Panc1 (cell line): ENCODE measurements around the gene RMND1. TPM values are rescaled to one million over a fixed set of nuclear protein-coding genes. Genes with fewer than 3 reads are reported as not detected.

Experiments used
- ATAC-seq: fragments of 200-7000 bp; cut with Tn5 transposase; 2 replicates; pipeline ENCODE4 v1.9.1; 2020; ENCODE audit warnings: mild to moderate bottlenecking, moderate library complexity
- BruUV-seq: library from RNA; stranded (reverse); fragments of 400-500 nt; replicated peaks from 2 replicates; lab custom pipeline; 2021; lab: Mats Ljungman, UMichigan
- CTCF ChIA-PET: fragments of 300-600 bp; sonication (Branson Sonifier 250); formaldehyde crosslinking; loops from one replicate; lab custom pipeline; 2022; ENCODE audit warnings: antibody characterized with exemption; lab: Charles Lee
- POLR2A ChIA-PET: fragments of 300-600 bp; sonication (Branson Sonifier 250); formaldehyde crosslinking; loops from one replicate; lab custom pipeline; 2022; ENCODE audit warnings: antibody characterized with exemption; lab: Charles Lee
- DNase-seq: peaks from one replicate; pipeline ENCODE4 v3.0.0-alpha.2; 2010; ENCODE audit warnings: low read depth, low spot score
- H3K27ac ChIP-seq: 2 replicates; pipeline ENCODE4 v1.5.1; 2011; ENCODE audit warnings: mild to moderate bottlenecking, low read length, inconsistent platforms
- H3K27me3 ChIP-seq: fragments of 200-500 bp; sonication (Bioruptor generic); 2 replicates; pipeline ENCODE4 v1.6.0; 2014; ENCODE audit warnings: low read length, inconsistent platforms; ENCODE audit not compliant: control insufficient read depth, insufficient read depth
- H3K36me3 ChIP-seq: fragments of 200-500 bp; sonication (Bioruptor generic); 2 replicates; pipeline ENCODE4 v1.5.1; 2014; ENCODE audit warnings: inconsistent platforms, mild to moderate bottlenecking, low read length, moderate library complexity; ENCODE audit not compliant: control insufficient read depth, insufficient read depth
- H3K4me1 ChIP-seq: 2 replicates; pipeline ENCODE4 v1.5.1; 2011; ENCODE audit warnings: inconsistent platforms, mild to moderate bottlenecking, low read length, moderate library complexity; ENCODE audit not compliant: control insufficient read depth, insufficient read depth
- H3K4me3 ChIP-seq, 2 experiments: 2 replicates each; pipeline ENCODE4 v1.5.1; 2011 to 2012; ENCODE audit warnings: low read depth in 2 of 2, low read length in 2 of 2, mild to moderate bottlenecking in 2 of 2, inconsistent platforms in 1 of 2, moderate library complexity in 1 of 2
- H3K9me3 ChIP-seq: fragments of 200-500 bp; sonication (Bioruptor generic); 2 replicates; pipeline ENCODE4 v1.5.1; 2014; ENCODE audit warnings: low read depth, mild to moderate bottlenecking, inconsistent platforms, low read length, moderate library complexity; ENCODE audit not compliant: control insufficient read depth, insufficient read depth
- CTCF ChIP-seq: fragments of 450-650 bp; IDR thresholded peaks from 2 replicates; pipeline ENCODE4 v1.5.1; 2017; ENCODE audit warnings: mild to moderate bottlenecking
- POLR2AphosphoS5 ChIP-seq: IDR thresholded peaks from 2 replicates; pipeline ENCODE4 v1.6.1; 2012; ENCODE audit warnings: mild to moderate bottlenecking, low read depth, low read length, moderate library complexity
- SIN3A ChIP-seq: IDR thresholded peaks from 2 replicates; pipeline ENCODE4 v1.6.1; 2012; ENCODE audit warnings: low read depth, mild to moderate bottlenecking, low read length, moderate library complexity, borderline replicate concordance; ENCODE audit not compliant: insufficient read depth
- TCF7L2 ChIP-seq: IDR thresholded peaks from 2 replicates; pipeline ENCODE4 v1.6.1; 2011; ENCODE audit warnings: mild to moderate bottlenecking, low read depth, low read length, inconsistent platforms
- in situ Hi-C: cut with HindIII; loops from 2 replicates; pipeline ENCODE4 v1.10.0; 2016; ENCODE audit warnings: low sequenced_read_pairs, low pct_unique_long_range_greater_than_20kb
- intact Hi-C: fragments of 100-400 bp; cut with micrococcal nuclease; formaldehyde crosslinking; loops from one replicate; pipeline ENCODE4 v1.10.0; 2022; ENCODE audit not compliant: unreplicated experiment
- total RNA-seq: library from RNA; stranded (reverse); gene quantifications from one replicate; pipeline ENCODE4 v1.2.1, GENCODE V29; 2021; ENCODE audit not compliant: unreplicated experiment
- TF ChIP-seq, protein P1 (sequence below), 2 experiments: IDR thresholded peaks; 2 replicates each; pipeline ENCODE4 v1.6.1; 2011 to 2012; ENCODE audit warnings: low read depth in 2 of 2, control low read depth in 1 of 2, low read length in 1 of 2, mild to moderate bottlenecking in 1 of 2, moderate library complexity in 1 of 2; ENCODE audit not compliant: insufficient read depth in 1 of 2

The RMND1 gene
- total RNA-seq, 1 experiment from 2014 or later, result 16.1 TPM

DNA sequence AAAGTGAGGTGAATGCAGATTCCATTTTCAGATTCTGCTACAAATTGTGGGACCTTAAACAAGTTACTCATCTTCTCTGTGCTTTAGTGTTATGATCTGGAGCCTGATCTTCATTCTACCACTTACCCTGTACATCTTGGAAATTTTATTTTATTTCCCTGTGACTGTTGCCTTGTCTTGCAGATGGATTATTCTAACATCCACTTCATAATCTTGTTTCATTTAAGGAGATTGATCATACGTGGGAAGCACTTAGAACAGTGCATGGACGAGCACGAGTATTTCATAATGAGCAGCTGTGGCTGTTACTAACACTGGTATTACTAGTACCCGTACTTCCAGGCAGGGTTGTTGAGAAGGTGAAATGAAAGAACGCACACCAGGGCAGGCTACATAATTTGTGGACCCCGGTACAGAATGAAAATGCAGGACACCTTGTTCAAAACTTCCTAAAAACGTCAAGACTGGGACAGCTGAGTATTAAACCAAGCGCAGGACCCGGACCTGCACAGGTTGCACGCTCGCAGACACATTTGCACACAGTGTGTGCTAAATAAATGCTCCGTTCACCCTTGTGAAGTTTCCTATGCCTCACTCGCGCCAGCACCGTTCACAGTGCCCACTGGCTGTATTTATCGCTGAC lies 41.4 kb upstream of the RMND1 start:
- in situ Hi-C loops (no loop called here), intact Hi-C loops (no loop called here)
- ATAC-seq (peak; percentile 84), DNase-seq (no peak)
- Histone ChIP-seq H3K4me3 (peak overlapping the region; percentile 49 to 55), H3K36me3 (no peaks in the 10 kb centered on the region), H3K9me3 (no peaks in the 10 kb centered on the region), H3K27me3 (peaks cover 25% of the 10 kb centered on the region), H3K4me1 (no peaks in the 10 kb centered on the region; the same call in 1 of the 2 replicates), H3K27ac (no peak overlapping the region)
- CTCF ChIA-PET, result no interaction called here
- TF ChIP-seq TCF7L2, result no peak
- TF ChIP-seq SIN3A, result no peak
- no peak for TF ChIP-seq POLR2AphosphoS5
- TF ChIP-seq, protein P1, sequence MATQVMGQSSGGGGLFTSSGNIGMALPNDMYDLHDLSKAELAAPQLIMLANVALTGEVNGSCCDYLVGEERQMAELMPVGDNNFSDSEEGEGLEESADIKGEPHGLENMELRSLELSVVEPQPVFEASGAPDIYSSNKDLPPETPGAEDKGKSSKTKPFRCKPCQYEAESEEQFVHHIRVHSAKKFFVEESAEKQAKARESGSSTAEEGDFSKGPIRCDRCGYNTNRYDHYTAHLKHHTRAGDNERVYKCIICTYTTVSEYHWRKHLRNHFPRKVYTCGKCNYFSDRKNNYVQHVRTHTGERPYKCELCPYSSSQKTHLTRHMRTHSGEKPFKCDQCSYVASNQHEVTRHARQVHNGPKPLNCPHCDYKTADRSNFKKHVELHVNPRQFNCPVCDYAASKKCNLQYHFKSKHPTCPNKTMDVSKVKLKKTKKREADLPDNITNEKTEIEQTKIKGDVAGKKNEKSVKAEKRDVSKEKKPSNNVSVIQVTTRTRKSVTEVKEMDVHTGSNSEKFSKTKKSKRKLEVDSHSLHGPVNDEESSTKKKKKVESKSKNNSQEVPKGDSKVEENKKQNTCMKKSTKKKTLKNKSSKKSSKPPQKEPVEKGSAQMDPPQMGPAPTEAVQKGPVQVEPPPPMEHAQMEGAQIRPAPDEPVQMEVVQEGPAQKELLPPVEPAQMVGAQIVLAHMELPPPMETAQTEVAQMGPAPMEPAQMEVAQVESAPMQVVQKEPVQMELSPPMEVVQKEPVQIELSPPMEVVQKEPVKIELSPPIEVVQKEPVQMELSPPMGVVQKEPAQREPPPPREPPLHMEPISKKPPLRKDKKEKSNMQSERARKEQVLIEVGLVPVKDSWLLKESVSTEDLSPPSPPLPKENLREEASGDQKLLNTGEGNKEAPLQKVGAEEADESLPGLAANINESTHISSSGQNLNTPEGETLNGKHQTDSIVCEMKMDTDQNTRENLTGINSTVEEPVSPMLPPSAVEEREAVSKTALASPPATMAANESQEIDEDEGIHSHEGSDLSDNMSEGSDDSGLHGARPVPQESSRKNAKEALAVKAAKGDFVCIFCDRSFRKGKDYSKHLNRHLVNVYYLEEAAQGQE (IDR thresholded peaks at IDR 0.05; ENCODE audit: insufficient read depth in 1 of 2, low read depth in 2 of 2, low read length in 1 of 2), result no peak
- no peak for TF ChIP-seq CTCF
- no TSS peak for BruUV-seq
- POLR2A ChIA-PET, result interaction anchor here (0.5 kb wide), 1 partner anchor 84 kb away, joined by 9 read pairs; no protein-coding TSS in a partner anchor

GRCh38 chr6:151490996-151491395 lies 39.1 kb upstream of the RMND1 start:
- Histone ChIP-seq H3K4me1 (no peaks in the 10 kb centered on the region; the same call in 1 of the 2 replicates), H3K36me3 (no peaks in the 10 kb centered on the region), H3K4me3 (no peak overlapping the region), H3K27ac (no peak overlapping the region), H3K27me3 (peaks cover 21% of the 10 kb centered on the region), H3K9me3 (no peaks in the 10 kb centered on the region)
- intact Hi-C loops, result no loop called here
- no TSS peak for BruUV-seq
- ChIA-PET POLR2A (no interaction called here), CTCF (no interaction called here)
- no peak for DNase-seq
- in situ Hi-C loops, result no loop called here
- TF ChIP-seq POLR2AphosphoS5, result no peak
- no peak for TF ChIP-seq SIN3A
- TF ChIP-seq, protein P1 (IDR thresholded peaks at IDR 0.05; ENCODE audit: insufficient read depth in 1 of 2, low read depth in 2 of 2, low read length in 1 of 2), result no peak
- no peak for ATAC-seq
